Smooth muscle cell (in vitro differentiated cells): ENCODE results near the gene APPL2. TPM values are rescaled to one million over a fixed set of nuclear protein-coding genes. Genes with fewer than 3 reads are reported as not detected.

Experiments
- DNase-seq: peaks from one replicate; lab custom pipeline; 2025; ENCODE audit not compliant: unreplicated experiment; lab: John Stamatoyannopoulos, UW
- H2AFZ ChIP-seq: fragments of 200-600 bp; sonication (generic); 2 replicates; pipeline ENCODE4 v1.6.0; 2016; ENCODE audit warnings: antibody characterized with exemption, low read depth, mild to moderate bottlenecking
- H3F3A ChIP-seq: fragments of 200-600 bp; sonication (generic); 2 replicates; pipeline ENCODE4 v1.6.0; 2017; ENCODE audit warnings: antibody characterized with exemption, low read depth
- H3K27ac ChIP-seq: fragments of 200-600 bp; sonication (generic); 2 replicates; pipeline ENCODE4 v1.5.1; 2016; ENCODE audit warnings: low read depth, mild to moderate bottlenecking
- H3K27me3 ChIP-seq: fragments of 200-600 bp; sonication (generic); 2 replicates; pipeline ENCODE4 v1.6.1; 2016; ENCODE audit warnings: low read depth, mild to moderate bottlenecking
- H3K36me3 ChIP-seq: fragments of 200-600 bp; sonication (generic); 2 replicates; pipeline ENCODE4 v1.5.1; 2016; ENCODE audit warnings: low read depth
- H3K4me1 ChIP-seq: fragments of 200-600 bp; sonication (generic); 2 replicates; pipeline ENCODE4 v1.5.1; 2016; ENCODE audit warnings: low read depth
- H3K4me2 ChIP-seq: fragments of 200-600 bp; sonication (generic); 2 replicates; pipeline ENCODE4 v1.6.0; 2016; ENCODE audit warnings: mild to moderate bottlenecking
- H3K4me3 ChIP-seq: fragments of 200-600 bp; sonication (generic); 2 replicates; pipeline ENCODE4 v1.5.1; 2016; ENCODE audit warnings: mild to moderate bottlenecking
- H3K79me2 ChIP-seq: fragments of 200-600 bp; sonication (generic); 2 replicates; pipeline ENCODE4 v1.6.0; 2016; ENCODE audit warnings: low read depth, mild to moderate bottlenecking
- H3K9ac ChIP-seq: fragments of 200-600 bp; sonication (generic); 2 replicates; pipeline ENCODE4 v1.6.0; 2016; ENCODE audit warnings: low read depth
- H3K9me3 ChIP-seq: fragments of 200-600 bp; sonication (generic); replicated peaks from 2 replicates; pipeline ENCODE4 v1.5.1; 2016; ENCODE audit warnings: low read depth
- H4K20me1 ChIP-seq: fragments of 200-600 bp; sonication (generic); 2 replicates; pipeline ENCODE4 v1.6.0; 2016; ENCODE audit warnings: low read depth
- WGBS: methylation state at CpG from one replicate; pipeline ENCODE4 v1.1.7; 2016; ENCODE audit warnings: low lambda C conversion rate; 5-methylcytosine and 5-hydroxymethylcytosine counted together
- polyA plus RNA-seq: library from polyadenylated mRNA; unstranded; fragments of >200 nt; fragmentation: Nextera tagmentation; extraction: Ambion mirVana; gene quantifications from 2 replicates; pipeline ENCODE4 v1.2.1, GENCODE V29; 2016
- total RNA-seq: library from RNA; depleted of rRNA; stranded (reverse); fragments of >200 nt; gene quantifications from 2 replicates; pipeline ENCODE4 v1.2.3, GENCODE V29; 2014
- TF ChIP-seq, protein P1 (sequence below): fragments of 200-600 bp; sonication (generic); IDR thresholded peaks from 2 replicates; pipeline ENCODE4 v1.5.1; 2017; ENCODE audit warnings: borderline replicate concordance, mild to moderate bottlenecking, antibody characterized with exemption; ENCODE audit not compliant: insufficient read depth, poor library complexity, severe bottlenecking

The APPL2 gene
- total and polyA plus RNA-seq, 2 experiments from 2014 or later = 19.8 to 22.4 TPM

DNA sequence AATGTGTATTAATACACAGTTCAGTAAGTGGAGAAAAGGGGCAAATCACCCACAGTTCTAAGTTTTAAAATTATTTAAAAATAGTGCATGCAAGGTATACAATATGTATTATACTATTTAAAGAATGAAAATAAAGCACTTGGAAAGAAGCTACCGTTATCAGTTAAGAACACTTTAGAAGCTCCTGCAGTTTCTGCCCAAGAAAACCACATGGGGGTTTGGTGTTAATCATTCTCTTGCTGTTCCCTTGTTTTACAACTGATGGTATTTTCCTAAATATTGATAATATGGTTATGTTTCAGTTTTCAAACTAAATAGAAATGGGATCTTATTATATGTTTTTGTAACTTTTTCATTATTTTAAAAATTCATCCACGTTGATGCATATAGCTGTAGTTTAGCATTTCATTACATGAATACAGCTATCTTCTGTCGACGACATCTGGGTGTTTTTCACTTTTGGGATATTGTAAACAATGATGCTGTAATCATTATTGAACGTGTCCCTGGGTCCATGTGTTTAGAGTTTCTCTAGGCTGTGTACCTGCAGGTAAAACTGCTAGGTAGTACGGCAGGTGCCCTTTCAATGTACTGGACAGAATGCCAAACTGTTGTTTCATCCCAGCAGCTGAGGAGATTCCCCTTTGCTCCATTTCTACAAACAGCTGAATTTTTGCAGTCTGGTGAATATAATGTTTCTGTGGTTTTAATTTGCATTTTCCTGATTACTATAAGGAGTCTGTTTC lies 64.1 kb downstream of the APPL2 start:
- no peak overlapping the region for H3K27ac ChIP-seq
- H3K79me2 ChIP-seq = peaks cover 2% of the 10 kb centered on the region
- H3K4me2 ChIP-seq = no peak overlapping the region
- WGBS = 96% methylated on average over 6 of the region's 6 CpGs
- H4K20me1 ChIP-seq = no peaks in the 10 kb centered on the region
- peaks cover 11% of the 10 kb centered on the region for H3F3A ChIP-seq
- H3K9me3 ChIP-seq = no peaks in the 10 kb centered on the region
- H3K36me3 ChIP-seq = peaks cover 28% of the 10 kb centered on the region
- TF ChIP-seq, protein P1, sequence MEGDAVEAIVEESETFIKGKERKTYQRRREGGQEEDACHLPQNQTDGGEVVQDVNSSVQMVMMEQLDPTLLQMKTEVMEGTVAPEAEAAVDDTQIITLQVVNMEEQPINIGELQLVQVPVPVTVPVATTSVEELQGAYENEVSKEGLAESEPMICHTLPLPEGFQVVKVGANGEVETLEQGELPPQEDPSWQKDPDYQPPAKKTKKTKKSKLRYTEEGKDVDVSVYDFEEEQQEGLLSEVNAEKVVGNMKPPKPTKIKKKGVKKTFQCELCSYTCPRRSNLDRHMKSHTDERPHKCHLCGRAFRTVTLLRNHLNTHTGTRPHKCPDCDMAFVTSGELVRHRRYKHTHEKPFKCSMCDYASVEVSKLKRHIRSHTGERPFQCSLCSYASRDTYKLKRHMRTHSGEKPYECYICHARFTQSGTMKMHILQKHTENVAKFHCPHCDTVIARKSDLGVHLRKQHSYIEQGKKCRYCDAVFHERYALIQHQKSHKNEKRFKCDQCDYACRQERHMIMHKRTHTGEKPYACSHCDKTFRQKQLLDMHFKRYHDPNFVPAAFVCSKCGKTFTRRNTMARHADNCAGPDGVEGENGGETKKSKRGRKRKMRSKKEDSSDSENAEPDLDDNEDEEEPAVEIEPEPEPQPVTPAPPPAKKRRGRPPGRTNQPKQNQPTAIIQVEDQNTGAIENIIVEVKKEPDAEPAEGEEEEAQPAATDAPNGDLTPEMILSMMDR = no peak
- no peak for DNase-seq
- H3K27me3 ChIP-seq = no peaks in the 10 kb centered on the region
- no peak overlapping the region for H3K4me3 ChIP-seq
- H2AFZ ChIP-seq = no peak overlapping the region
- H3K9ac ChIP-seq = no peak overlapping the region
- H3K4me1 ChIP-seq = no peaks in the 10 kb centered on the region

DNA sequence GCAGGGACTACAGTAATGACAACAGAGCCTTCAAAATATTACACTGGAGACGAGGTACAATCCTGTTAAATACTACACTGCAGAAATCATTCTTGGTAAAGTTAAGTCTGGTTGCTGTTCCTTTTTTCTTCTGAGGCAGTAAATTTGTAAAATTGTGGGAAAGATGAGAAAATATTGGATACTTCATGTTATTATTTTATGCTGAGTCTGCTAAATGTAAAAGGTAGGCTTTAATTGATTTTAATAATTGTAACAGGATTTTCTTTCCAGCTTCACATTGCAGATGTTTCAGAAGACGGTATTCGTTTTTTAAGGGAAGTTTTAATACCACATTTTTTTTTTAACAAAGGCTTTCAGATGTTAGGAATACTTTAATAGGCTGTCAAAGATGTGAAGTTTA lies 65.8 kb downstream of the APPL2 start:
- Histone ChIP-seq H2AFZ (no peak overlapping the region), H3K9me3 (no peaks in the 10 kb centered on the region), H3K27ac (no peak overlapping the region), H3K4me3 (no peak overlapping the region), H3K9ac (no peak overlapping the region), H4K20me1 (no peaks in the 10 kb centered on the region), H3K36me3 (peaks cover 29% of the 10 kb centered on the region), H3K27me3 (no peaks in the 10 kb centered on the region), H3K4me1 (no peaks in the 10 kb centered on the region), H3K4me2 (no peak overlapping the region), H3F3A (peaks cover 6% of the 10 kb centered on the region), H3K79me2 (peaks cover 2% of the 10 kb centered on the region)
- no peak for DNase-seq
- TF ChIP-seq, protein P1 = no peak
- 90% methylated on average over 3 of the region's 3 CpGs for WGBS

DNA sequence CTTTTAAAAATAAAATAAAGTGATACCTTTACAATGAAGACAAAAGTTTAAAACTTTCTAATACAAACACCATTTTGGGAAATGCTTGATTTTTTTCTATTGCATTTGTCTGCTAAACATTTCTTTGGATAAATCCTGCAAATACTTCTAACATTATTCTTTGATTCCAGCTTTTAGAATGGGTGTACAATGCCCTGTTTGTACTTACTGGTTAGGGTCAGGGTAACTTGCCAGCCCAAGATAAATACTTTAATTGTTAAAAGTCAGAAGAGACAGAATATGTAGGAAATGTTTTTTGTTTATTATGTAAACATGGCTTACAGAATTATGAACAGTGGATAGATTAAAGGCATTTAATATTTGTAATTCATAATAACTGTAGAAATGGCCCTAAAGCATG lies 68.0 kb downstream of the APPL2 start:
- Histone ChIP-seq H3K9me3 (no peaks in the 10 kb centered on the region), H3K36me3 (peaks cover 50% of the 10 kb centered on the region), H3K27ac (no peak overlapping the region), H3K4me2 (no peak overlapping the region), H3K9ac (no peak overlapping the region), H4K20me1 (no peaks in the 10 kb centered on the region), H2AFZ (no peak overlapping the region), H3K27me3 (no peaks in the 10 kb centered on the region), H3K4me3 (no peak overlapping the region), H3K79me2 (peaks cover 2% of the 10 kb centered on the region), H3K4me1 (no peaks in the 10 kb centered on the region), H3F3A (peaks cover 6% of the 10 kb centered on the region)
- no peak for DNase-seq
- TF ChIP-seq, protein P1 = no peak

DNA sequence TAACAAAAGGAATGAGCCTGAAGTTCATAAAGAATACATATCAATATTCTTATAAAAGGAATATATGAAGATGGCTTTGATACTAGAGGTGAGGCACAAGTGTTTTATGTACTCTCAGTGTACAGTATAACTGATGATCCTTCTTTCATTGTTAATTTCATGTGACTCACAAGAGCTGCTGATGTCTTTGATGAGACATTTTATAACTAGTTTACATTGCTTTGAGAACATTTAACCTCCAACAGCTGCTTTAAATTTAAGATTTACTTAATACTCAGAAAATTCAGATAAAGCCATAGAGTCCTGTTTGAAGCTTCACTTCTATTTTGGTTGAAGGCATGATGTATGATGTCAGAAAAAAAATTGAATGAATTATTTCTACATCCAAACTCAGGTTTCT lies 68.6 kb downstream of the APPL2 start:
- H3K79me2 ChIP-seq = peaks cover 2% of the 10 kb centered on the region
- H3K4me1 ChIP-seq = no peaks in the 10 kb centered on the region
- DNase-seq = no peak
- TF ChIP-seq, protein P1 = no peak
- H3K27ac ChIP-seq = no peak overlapping the region
- no peak overlapping the region for H3K9ac ChIP-seq
- no peak overlapping the region for H2AFZ ChIP-seq
- H3K9me3 ChIP-seq = no peaks in the 10 kb centered on the region
- H3K27me3 ChIP-seq = no peaks in the 10 kb centered on the region
- H3K36me3 ChIP-seq = peaks cover 50% of the 10 kb centered on the region
- H3K4me3 ChIP-seq = no peak overlapping the region
- H3F3A ChIP-seq = peaks cover 6% of the 10 kb centered on the region
- H4K20me1 ChIP-seq = no peaks in the 10 kb centered on the region
- H3K4me2 ChIP-seq = no peak overlapping the region
